Stimulated activated CD8-positive, alpha-beta memory T cell treated with anti-CD3 and anti-CD28 coated beads, Interleukin-15, amount 100 ng/mL, for 1 hour (primary cell): ENCODE data around the gene BAZ1A.
"Not testable (repeated sequence)": the region's sequence is repeated elsewhere in the genome, so short reads cannot be mapped to it uniquely, and the experiment has no call there.

Source experiments
- DNase-seq: peaks from one replicate; pipeline ENCODE4 v3.0.0-alpha.2; 2020; ENCODE audit warnings: low read depth

BAZ1A gene

DNA sequence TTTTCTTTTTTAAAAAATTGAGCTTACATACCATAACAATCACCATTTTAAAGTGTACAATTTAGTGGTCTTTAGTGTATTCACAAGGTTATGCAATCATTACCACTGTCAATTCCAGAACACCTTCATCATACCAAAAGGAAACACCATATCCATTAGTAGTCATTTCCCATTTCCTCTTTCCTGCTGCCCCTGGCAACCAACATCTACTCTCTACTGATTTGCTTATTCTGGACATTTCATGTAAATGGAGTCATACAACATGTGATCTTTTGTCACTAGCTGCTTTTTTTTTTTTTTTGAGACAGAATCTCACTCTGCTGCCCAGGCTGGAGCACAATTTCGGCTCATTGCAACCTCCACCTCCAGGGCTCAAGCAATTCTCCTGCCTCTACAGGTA, 93.9 kb downstream of the BAZ1A start:
- no peak for DNase-seq

DNA sequence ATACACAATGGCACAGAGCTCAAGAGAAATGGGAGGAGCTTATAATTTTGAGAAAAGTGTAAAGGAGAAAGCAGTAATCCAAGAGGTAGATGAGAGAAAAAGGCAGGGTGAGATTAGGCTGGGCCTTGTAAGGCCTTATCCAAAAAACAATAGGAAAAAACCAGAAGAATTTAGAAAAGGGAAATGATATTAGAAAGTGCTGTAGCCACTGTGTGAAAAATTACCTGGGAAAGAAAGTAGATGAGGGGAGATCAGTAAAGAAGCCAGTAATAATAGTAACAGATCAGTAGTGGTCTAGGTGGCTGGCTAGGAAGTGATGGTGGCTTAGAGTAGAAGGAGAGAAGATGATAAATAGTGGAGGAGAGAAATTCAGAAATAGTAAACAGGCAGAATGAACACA, 94.5 kb downstream of the BAZ1A start:
- DNase-seq = no peak

GRCh38 chr14:34778744-34779143, 96.4 kb downstream of the BAZ1A start:
- no peak for DNase-seq

DNA sequence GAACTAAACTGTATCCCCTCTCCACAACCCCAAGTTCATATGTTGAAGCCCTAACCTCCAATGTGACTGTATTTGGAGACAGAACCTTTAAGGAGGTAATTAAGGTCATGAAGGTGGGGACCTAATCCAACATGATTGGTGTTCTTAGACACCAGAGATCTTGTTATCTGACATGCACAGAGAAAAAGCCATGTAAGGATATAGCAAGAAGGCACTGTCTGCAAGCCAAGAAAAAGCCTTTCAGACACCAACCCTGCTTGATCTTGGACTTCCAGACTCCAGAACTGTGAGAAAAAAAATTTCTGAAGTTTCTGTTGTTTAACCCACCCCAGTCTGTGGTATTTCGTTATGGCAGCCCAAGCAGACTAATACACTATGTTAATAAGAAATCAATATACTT, 98.5 kb downstream of the BAZ1A start:
- no peak for DNase-seq

DNA sequence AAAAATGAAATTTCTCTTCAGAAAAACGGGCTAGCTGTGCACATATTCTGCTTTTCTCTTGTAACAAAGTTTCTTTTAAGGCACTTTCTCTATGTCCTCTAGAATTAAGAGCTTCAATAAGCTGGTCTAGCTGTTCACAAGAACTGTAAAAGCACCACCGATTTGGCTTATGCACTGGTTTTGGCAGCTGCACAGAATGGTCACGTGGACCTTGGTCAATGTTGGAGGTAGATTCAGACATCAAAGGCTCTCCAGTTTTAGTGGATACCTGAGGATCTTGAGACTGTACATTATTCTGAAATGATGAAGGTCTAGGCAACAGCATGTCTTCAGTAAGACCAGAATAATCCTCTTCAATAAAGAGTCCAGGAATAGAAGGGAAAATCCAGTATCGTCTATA, 99.2 kb downstream of the BAZ1A start:
- DNase-seq = no peak

- no peak for DNase-seq
Observed at GRCh38 chr14:34775342-34775741, 99.8 kb downstream of the BAZ1A start.

DNA sequence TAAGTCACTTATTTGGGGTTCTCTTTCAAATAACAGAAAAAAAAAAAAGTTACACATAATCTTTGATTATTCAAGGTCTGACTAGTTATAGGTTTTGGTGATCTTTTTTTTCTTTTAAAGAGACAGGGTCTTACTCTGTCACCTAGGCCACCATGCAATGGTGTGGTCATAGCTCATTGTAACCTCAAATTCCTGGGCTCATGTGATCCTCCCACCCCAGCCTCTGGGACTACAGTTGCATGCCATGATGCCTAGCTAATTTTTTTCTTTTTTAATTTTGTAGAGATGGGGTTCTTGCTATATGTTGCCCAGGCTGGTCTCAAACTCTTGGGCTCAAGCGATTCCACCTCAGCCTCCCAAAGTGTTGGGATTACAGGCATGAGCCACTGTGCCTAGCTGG, 104.3 kb downstream of the BAZ1A start:
- no peak for DNase-seq

- DNase-seq = no peak
Observed at GRCh38 chr14:34766606-34767005, 108.6 kb downstream of the BAZ1A start.

GRCh38 chr14:34766060-34766459, 109.1 kb downstream of the BAZ1A start:
- no peak for DNase-seq

DNA sequence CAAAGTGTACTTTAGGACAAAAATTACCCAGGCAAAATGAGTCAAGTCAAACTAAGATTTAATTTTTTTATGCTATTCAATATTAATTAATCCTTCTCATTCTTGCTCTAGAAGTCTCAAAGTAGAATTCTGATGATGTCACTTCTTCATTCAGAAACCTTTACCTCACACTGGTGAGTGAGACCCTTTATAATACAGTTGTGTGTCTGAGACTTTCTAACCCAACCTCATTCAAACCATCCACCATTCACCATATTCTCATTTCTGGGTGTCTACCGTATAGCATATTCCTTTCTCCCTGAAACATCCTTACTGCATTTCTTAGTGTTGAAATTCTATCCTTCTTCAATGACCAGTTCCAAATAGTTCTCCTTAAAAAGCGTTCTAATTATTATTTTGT, 119.9 kb downstream of the BAZ1A start:
- no peak for DNase-seq

- no peak for DNase-seq
Observed at GRCh38 chr14:34754687-34755086, 120.5 kb downstream of the BAZ1A start.

DNA sequence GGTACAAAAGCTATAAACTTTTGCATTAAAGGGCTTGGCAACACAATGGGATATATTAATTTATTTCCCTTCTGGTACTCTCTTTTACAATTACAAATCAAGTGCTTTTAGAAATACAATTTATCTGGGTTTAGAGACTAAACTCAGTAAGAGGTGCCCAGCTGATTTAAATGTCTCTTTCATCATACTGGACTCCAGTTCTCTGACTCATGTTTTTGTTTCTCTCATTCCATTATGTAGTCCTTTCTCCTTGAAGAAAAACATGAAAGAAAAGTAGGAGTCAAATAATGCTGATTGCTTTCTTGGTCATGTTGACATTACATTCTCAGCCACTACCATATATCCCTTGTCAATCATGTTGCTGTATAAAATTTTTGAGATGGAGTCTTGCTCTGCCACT, 124.5 kb downstream of the BAZ1A start:
- no peak for DNase-seq

DNA sequence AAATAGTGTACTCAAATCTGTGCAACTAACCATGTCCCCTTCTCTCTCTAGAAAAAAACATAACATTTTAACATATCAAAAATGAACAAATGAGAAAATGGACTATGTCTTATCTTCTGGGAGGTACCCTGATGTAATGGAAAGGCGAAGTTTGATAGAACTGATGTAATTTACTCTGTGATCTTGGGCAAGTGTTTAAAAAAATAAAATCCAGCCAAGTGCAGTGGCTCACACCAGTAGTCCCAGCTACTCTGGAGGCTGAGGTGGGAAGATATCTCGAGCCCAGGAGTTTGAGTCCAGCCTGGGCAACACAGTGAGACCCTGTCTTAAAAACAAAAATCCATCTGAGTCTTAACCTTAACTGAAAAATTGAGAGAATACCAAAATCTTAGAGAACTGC, 124.9 kb downstream of the BAZ1A start:
- DNase-seq = no peak

DNA sequence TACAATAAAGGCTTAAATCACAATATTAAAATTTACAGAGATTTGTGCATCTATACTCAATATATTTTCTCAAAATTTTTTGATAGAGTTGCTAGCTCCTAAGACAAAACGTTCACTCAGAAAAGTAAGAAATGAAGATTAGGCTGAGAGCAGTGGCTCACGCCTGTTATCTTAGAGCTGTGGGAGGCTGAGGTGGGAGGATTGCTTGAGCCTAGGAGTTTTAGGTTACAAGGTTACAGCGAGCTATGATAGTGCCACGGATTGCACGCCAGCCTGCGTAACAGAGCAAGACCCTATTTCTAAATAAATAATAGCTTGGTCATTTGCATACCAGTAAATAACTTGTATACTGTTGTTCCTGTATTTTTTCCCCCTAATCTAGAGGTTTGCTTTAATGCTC, 125.8 kb downstream of the BAZ1A start:
- no peak for DNase-seq

GRCh38 chr14:34742270-34743115, 132.7 kb downstream of the BAZ1A start:
- no peak for DNase-seq

- no peak for DNase-seq
Observed at GRCh38 chr14:34741840-34742239, 133.3 kb downstream of the BAZ1A start.

DNA sequence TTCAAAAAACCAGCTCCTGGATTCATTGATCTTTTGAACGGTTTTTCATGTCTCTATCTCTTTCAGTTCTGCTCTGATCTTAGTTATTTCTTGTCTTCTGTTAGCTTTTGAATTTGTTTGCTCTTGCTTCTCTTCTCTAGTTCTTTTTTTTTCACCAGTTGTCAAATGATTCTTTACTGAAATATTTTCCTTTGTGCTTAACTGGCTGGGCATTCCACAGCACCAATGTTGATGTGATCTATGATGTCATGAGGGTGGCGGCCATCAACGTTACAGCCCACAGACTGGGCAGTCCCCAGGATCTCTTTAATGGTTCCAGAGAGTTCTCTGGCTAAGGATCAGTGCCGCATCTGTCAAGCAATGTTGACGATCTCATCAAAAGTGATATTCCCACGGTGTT, 135.0 kb downstream of the BAZ1A start:
- DNase-seq = not testable (repeated sequence)

DNA sequence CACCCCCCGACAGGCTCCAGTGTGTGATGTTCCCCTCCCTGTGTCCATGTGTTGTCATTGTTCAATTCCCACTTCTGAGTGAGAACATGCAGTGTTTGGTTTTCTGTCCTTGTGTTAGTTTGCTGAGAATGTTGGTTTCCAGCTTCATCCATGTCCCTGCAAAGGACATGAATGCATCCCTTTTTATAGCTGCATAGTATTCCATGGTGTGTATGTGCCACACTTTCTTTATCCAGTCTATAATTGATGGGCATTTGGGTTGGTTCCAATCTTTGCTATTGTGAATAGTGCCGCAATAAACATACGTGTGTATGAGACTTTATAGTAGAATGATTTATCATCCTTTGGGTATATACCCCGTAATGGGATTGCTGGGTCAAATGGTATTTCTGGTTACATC, 138.1 kb downstream of the BAZ1A start:
- not testable (repeated sequence) for DNase-seq

- no peak for DNase-seq
Observed at GRCh38 chr14:34733245-34733644, 141.9 kb downstream of the BAZ1A start.

GRCh38 chr14:34732802-34733201, 142.4 kb downstream of the BAZ1A start:
- DNase-seq = no peak

- no peak for DNase-seq
Observed at GRCh38 chr14:34723867-34724266, 151.3 kb downstream of the BAZ1A start.

DNA sequence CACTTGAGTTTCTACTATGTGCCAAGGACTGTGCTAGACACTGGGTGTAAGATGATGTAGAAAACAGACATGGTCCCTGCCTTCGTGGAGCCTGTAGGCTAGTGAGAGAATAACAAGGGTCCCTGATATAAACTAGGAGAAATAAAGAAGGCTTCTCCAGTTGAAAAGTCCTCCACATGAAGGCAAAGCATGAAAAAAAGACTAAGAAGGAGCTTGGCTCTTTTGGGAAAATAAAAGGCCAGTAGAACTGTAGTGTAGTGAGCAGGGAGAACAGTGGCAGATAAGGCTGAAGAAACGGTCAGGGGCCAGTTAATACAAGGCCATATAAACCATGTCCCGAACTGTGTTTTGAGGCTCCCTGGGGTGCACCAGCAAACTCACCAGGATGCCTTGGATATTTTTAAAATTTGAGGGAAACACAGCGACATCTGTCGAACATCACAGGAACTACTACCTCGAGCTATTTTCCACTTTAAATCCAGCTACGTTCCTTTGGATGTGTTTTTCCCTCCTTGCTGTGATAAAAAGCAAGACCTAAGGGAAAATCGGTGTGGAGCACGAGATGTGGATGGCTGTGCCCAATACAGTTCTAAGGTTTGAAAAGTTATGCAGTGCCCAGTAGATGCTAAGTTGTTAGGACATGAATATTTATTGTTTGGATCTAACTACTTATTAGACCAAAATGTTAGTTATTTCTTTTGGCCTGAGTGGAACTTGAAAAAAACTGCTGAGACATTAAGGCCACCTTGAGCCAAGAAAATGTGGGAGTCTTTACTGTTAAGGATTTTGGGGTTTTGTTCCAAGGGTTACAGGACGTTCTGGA, 152.2 kb downstream of the BAZ1A start:
- DNase-seq = peak; percentile 8

DNA sequence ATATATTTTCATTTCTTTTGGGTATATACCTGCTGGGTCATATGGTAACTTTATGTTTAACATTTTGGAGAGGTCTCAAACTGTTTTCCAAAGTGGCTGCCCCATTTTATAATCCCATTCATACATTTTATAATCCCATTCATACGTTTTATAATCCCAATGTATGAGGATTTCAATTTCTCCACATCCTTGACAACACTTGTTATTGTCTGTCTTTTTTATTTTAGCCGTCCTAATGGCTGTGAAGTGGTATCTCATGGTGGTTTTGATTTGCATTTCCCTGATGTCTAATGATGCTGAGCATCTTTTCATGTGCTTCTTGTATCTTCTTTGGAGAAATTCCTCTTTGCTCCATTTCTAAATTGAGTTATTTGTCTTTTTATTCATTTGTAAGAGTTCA, 154.0 kb downstream of the BAZ1A start:
- DNase-seq = no peak
